SK-N-SH treated with all-trans-retinoic acid at 6 μM for 48 hours (cell line): Measurements from ENCODE around the gene RNF126.

Source experiments
- ATAC-seq: fragments of 200-7000 bp; cut with Tn5 transposase; 3 replicates; pipeline ENCODE4 v1.9.1; 2020; ENCODE audit warnings: mild to moderate bottlenecking, moderate library complexity
- ARNTL ChIP-seq: fragments of 450-650 bp; formaldehyde crosslinking; IDR thresholded peaks from 2 replicates; pipeline ENCODE4 v1.5.0; 2020; ENCODE audit warnings: low read depth, mild to moderate bottlenecking, moderate library complexity, borderline replicate concordance
- BACH2 ChIP-seq: fragments of 250-450 bp; sonication (Bioruptor Pico); IDR thresholded peaks from 2 replicates; pipeline ENCODE4 v1.9.0; 2021; ENCODE audit warnings: mild to moderate bottlenecking, borderline replicate concordance
- CREB5 ChIP-seq: fragments of 250-450 bp; sonication (Bioruptor Pico); IDR thresholded peaks from 2 replicates; pipeline ENCODE4 v1.5.1; 2020; ENCODE audit warnings: low read depth, mild to moderate bottlenecking, moderate library complexity
- CSDC2 ChIP-seq: fragments of 250-450 bp; sonication (Bioruptor Pico); IDR thresholded peaks from 2 replicates; pipeline ENCODE4 v1.5.0; 2020; ENCODE audit warnings: mild to moderate bottlenecking, moderate library complexity
- ESRRG ChIP-seq: fragments of 250-450 bp; sonication (Bioruptor Pico); IDR thresholded peaks from 2 replicates; pipeline ENCODE4 v1.6.1; 2021; ENCODE audit warnings: mild to moderate bottlenecking
- GLIS3 ChIP-seq: fragments of 250-450 bp; sonication (Bioruptor Pico); IDR thresholded peaks from 2 replicates; pipeline ENCODE4 v1.5.0; 2020; ENCODE audit warnings: mild to moderate bottlenecking, moderate library complexity
- ISL1 ChIP-seq: fragments of 250-450 bp; sonication (Bioruptor Pico); IDR thresholded peaks from 2 replicates; pipeline ENCODE4 v2.1.2; 2022; ENCODE audit warnings: mild to moderate bottlenecking, moderate library complexity
- PATZ1 ChIP-seq: fragments of 250-450 bp; sonication (Bioruptor Pico); IDR thresholded peaks from 2 replicates; pipeline ENCODE4 v1.8.0; 2020; ENCODE audit warnings: mild to moderate bottlenecking, moderate library complexity, borderline replicate concordance
- PPARA ChIP-seq: fragments of 250-450 bp; sonication (Bioruptor Pico); IDR thresholded peaks from 2 replicates; pipeline ENCODE4 v1.5.0; 2020; ENCODE audit warnings: mild to moderate bottlenecking, borderline replicate concordance
- RARB ChIP-seq: fragments of 250-450 bp; sonication (Bioruptor Pico); IDR thresholded peaks from 2 replicates; pipeline ENCODE4 v1.8.0; 2021; ENCODE audit warnings: mild to moderate bottlenecking, moderate library complexity
- SNAI2 ChIP-seq: fragments of 250-450 bp; sonication (Bioruptor Pico); IDR thresholded peaks from 2 replicates; pipeline ENCODE4 v1.5.0; 2020; ENCODE audit warnings: mild to moderate bottlenecking, moderate library complexity
- TCF4 ChIP-seq: fragments of 250-450 bp; sonication (Bioruptor Pico); IDR thresholded peaks from 2 replicates; pipeline ENCODE4 v1.8.0; 2021; ENCODE audit warnings: mild to moderate bottlenecking, moderate library complexity, borderline replicate concordance
- TOX ChIP-seq: fragments of 250-450 bp; sonication (Bioruptor Pico); IDR thresholded peaks from 2 replicates; pipeline ENCODE4 v1.8.0; 2021; ENCODE audit warnings: mild to moderate bottlenecking, moderate library complexity, borderline replicate concordance
- TSHZ2 ChIP-seq: fragments of 250-450 bp; sonication (Bioruptor Pico); IDR thresholded peaks from 2 replicates; pipeline ENCODE4 v1.5.0; 2020; ENCODE audit warnings: mild to moderate bottlenecking, moderate library complexity
- ZC3H10 ChIP-seq: fragments of 250-450 bp; sonication (Bioruptor Pico); IDR thresholded peaks from 2 replicates; pipeline ENCODE4 v1.5.1; 2021; ENCODE audit warnings: mild to moderate bottlenecking, moderate library complexity
- ZFP3 ChIP-seq: fragments of 250-450 bp; sonication (Bioruptor Pico); IDR thresholded peaks from 2 replicates; pipeline ENCODE4 v1.5.0; 2020; ENCODE audit warnings: mild to moderate bottlenecking, moderate library complexity
- ZFP30 ChIP-seq: fragments of 450-650 bp; formaldehyde crosslinking; IDR thresholded peaks from 2 replicates; pipeline ENCODE4 v1.5.0; 2022; ENCODE audit warnings: mild to moderate bottlenecking, moderate library complexity
- ZNF565 ChIP-seq: fragments of 450-650 bp; formaldehyde crosslinking; conservative IDR thresholded peaks from 2 replicates; pipeline ENCODE4 v1.5.0; 2020; ENCODE audit warnings: low read depth, mild to moderate bottlenecking, moderate library complexity
- ZNF70 ChIP-seq: fragments of 450-650 bp; formaldehyde crosslinking; IDR thresholded peaks from 2 replicates; pipeline ENCODE4 v1.5.0; 2020; ENCODE audit warnings: mild to moderate bottlenecking, moderate library complexity
- ZNF8 ChIP-seq: fragments of 450-650 bp; formaldehyde crosslinking; IDR thresholded peaks from 2 replicates; pipeline ENCODE4 v1.5.0; 2020; ENCODE audit warnings: mild to moderate bottlenecking, moderate library complexity
- TF ChIP-seq, protein P1 (sequence below): fragments of 250-450 bp; sonication (Bioruptor Pico); IDR thresholded peaks from 2 replicates; pipeline ENCODE4 v1.5.1; 2021; ENCODE audit warnings: mild to moderate bottlenecking, moderate library complexity
- TF ChIP-seq, protein P2 (sequence below): fragments of 250-450 bp; sonication (Bioruptor Pico); IDR thresholded peaks from 2 replicates; pipeline ENCODE4 v1.8.0; 2021; ENCODE audit warnings: low read depth, mild to moderate bottlenecking, moderate library complexity, borderline replicate concordance

The RNF126 gene

GRCh38 chr19:615619-616018 lies 47.4 kb downstream of the RNF126 start:
- TF ChIP-seq PPARA (CRISPR knock-in tag) (no peak), ZNF8 (CRISPR knock-in tag) (no peak), CREB5 (no peak), BACH2 (CRISPR knock-in tag) (no peak), TSHZ2 (CRISPR knock-in tag) (no peak), ZFP3 (CRISPR knock-in tag) (no peak), RARB (CRISPR knock-in tag) (no peak), TCF4 (CRISPR knock-in tag) (no peak), ZNF565 (no peak), ESRRG (CRISPR knock-in tag) (no peak), SNAI2 (CRISPR knock-in tag) (no peak), ZNF70 (CRISPR knock-in tag) (no peak), ZFP30 (CRISPR knock-in tag) (no peak), TOX (CRISPR knock-in tag) (no peak)
- TF ChIP-seq, protein P1, sequence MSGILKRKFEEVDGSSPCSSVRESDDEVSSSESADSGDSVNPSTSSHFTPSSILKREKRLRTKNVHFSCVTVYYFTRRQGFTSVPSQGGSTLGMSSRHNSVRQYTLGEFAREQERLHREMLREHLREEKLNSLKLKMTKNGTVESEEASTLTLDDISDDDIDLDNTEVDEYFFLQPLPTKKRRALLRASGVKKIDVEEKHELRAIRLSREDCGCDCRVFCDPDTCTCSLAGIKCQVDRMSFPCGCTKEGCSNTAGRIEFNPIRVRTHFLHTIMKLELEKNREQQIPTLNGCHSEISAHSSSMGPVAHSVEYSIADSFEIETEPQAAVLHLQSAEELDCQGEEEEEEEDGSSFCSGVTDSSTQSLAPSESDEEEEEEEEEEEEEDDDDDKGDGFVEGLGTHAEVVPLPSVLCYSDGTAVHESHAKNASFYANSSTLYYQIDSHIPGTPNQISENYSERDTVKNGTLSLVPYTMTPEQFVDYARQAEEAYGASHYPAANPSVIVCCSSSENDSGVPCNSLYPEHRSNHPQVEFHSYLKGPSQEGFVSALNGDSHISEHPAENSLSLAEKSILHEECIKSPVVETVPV: no peak
- TF ChIP-seq, all 23 proteins: peak for 0
- no peak for ATAC-seq

DNA sequence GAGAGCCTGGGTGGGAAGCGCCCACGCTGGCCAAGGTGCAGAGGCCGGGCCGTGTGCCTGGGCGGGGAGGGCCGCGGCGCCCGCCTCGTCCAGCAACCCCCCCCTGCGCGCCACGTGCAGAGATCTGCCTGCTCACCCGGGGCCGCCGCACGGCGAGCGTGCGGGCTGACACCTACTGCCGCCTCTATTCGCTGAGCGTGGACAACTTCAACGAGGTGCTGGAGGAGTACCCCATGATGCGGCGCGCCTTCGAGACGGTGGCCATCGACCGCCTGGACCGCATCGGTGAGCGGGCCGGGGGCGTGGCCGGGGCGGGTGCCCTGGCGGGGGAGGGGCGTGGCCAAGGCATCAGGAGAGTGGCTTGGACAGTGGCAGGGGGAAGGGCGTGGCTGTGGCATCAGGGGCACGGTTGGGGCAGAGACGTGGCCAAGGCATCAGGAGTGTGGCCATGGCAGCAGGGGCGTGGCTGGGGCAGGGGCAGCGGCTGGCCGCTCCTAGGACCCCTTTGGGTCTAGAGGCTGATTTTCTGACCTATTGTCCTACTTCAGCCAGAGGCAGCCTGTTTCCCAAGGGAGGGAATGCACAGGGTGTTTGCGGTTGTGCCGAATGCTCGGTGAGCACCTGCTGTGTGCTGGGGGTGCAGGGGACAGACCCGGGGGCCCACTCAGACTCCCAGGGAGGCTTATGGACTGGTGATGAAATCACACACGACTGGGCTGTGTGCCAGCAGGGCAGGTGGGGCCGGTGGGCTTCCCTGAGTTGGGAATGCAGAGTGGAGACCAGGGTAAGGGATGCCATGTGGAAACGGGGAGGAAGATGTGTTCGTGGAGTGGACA lies 49.1 kb downstream of the RNF126 start:
- no peak for TF ChIP-seq ISL1 (CRISPR knock-in tag)
- no peak for TF ChIP-seq CSDC2 (CRISPR knock-in tag)
- TF ChIP-seq, protein P2, sequence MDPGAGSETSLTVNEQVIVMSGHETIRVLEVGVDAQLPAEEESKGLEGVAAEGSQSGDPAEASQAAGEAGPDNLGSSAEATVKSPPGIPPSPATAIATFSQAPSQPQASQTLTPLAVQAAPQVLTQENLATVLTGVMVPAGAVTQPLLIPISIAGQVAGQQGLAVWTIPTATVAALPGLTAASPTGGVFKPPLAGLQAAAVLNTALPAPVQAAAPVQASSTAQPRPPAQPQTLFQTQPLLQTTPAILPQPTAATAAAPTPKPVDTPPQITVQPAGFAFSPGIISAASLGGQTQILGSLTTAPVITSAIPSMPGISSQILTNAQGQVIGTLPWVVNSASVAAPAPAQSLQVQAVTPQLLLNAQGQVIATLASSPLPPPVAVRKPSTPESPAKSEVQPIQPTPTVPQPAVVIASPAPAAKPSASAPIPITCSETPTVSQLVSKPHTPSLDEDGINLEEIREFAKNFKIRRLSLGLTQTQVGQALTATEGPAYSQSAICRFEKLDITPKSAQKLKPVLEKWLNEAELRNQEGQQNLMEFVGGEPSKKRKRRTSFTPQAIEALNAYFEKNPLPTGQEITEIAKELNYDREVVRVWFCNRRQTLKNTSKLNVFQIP: no peak
- no peak for TF ChIP-seq ZFP3 (CRISPR knock-in tag)
- no peak for TF ChIP-seq CREB5
- TF ChIP-seq ZC3H10: no peak
- no peak for TF ChIP-seq TSHZ2 (CRISPR knock-in tag)
- no peak for TF ChIP-seq PPARA (CRISPR knock-in tag)
- TF ChIP-seq PATZ1 (CRISPR knock-in tag): no peak
- TF ChIP-seq, protein P1: no peak
- TF ChIP-seq ZNF70 (CRISPR knock-in tag): no peak
- no peak for TF ChIP-seq ARNTL (CRISPR knock-in tag)
- no peak for TF ChIP-seq ESRRG (CRISPR knock-in tag)
- TF ChIP-seq GLIS3 (CRISPR knock-in tag): no peak
- TF ChIP-seq TOX (CRISPR knock-in tag): no peak
- TF ChIP-seq RARB (CRISPR knock-in tag): no peak
- TF ChIP-seq BACH2 (CRISPR knock-in tag): no peak
- TF ChIP-seq ZFP30 (CRISPR knock-in tag): no peak
- TF ChIP-seq TCF4 (CRISPR knock-in tag): no peak
- ATAC-seq: no peak
